Measurements from ENCODE around the gene NVL.
"Not testable (repeated sequence)": the region's sequence is repeated elsewhere in the genome, so short reads cannot be mapped to it uniquely, and the experiment has no call there.

Gene NVL

DNA sequence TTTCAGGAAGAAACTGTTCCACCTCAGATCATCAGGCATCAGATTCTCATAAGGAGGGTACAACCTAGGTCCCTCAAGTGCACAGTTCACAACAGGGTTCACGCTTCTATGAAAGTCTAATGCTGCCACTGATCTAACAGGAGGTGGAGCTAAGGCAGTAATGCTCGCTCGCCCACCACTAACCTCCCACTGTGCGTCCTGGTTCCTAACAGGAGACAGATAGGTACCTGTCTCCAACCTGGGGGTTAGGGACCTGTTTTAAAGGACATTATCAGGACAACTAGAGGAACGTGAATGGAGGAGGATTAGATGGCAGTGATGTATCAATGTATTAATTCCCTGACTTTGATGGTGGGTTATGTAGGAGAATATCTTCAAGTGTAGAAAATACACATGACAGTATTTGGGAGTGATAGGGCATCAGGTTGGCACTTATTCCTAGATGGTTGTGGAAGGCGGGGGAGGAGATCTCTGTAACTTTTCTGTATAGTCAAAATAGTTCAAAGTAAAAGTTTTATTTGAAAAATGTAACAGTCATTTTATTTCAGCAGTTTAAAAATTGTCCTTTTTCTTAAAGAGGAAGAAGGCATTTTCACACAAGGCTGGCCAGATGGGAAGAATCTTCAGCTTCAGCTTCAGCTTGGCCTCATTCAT lies 103.0 kb downstream of the NVL start:
- DNase-seq, result no peak

DNA sequence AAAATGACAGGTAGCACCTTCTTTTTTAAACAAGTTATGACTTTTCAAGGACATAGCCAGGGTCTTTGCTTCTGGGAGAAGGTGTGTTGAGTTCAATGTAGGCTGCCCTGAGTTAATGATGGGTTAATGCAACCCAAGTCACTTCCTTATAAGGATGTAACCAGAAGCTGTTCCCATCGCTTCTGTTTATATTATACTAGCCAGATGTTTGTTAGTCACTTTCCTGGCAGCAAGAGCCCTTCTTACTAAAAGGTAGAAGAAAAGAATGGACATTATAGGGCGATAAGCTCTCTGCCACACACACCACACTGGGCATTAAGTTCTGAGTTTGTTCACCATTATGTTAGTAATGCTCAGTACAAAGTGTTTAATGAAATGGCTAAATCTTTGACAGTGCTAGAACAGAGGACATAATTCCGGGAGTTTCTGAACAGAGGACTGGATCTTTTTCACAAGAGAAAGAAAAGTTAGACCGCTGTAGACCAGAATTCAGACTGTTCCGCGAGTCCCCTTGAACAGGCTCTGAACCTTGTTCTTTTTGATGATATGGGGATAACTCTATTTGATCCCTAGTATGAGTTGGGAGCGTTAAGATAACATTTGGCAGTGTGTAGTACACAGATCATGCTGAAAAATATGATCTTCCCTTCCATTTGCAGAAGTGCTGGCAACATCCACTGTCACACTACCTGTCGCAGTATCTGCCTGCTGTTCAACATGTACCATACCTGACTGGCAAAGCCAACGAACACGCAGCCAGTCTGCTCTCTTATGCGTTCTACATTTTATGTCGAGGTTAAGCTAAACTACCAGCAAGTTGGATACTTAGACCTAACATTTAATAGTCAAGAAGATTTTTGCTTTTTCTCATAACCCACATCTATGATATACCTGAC lies 105.9 kb downstream of the NVL start:
- no peak for DNase-seq

DNA sequence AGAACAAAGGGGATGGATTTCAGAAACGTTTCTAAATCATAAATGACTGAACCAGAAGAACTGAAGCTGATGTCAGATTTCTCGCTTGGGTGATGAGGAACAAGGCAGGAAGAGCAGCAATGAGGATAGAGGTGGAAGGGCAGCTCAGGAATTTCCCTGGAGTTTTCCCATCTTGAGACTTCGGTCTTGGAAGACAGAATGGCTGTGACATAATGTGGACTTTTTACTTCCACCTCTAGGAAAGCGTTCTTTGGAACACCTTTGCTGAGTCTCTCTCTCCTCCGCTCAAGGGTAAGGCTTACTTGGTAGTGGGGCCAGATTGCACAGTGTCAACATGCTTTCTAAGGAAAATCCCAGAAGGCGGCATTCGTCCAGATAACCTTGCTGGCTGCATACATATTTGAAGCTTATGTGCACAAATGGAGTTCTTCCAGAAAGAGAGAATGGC lies 110.3 kb downstream of the NVL start:
- DNase-seq, result no peak

DNA sequence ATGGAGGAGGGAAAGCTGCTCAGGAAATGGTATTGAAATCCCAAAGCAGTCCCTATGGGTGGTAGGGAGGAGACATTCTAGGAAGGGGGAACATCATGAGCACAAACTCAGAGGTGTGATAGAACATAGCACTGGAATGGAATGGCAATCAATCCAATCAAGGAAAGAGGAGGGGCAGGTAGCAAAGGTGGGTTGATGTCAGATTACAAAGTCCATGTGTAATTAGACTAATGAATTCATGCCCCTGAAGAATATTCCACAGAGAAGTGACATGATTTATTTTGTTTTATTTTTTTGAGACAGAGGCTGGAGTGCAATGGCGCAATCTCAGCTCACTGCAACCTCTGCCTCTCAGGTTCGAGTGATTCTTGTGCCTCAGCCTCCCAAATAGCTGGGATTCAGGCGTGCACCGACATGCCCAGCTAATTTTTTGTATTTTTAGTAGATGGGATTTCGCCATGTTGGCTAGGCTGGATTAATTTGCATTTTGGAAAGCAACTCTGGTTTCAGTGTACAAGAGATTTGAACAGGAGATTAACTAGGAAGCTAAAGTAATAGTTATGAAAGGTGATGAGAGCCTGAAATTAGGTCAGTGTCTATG lies 110.9 kb downstream of the NVL start:
- no peak for DNase-seq

DNA sequence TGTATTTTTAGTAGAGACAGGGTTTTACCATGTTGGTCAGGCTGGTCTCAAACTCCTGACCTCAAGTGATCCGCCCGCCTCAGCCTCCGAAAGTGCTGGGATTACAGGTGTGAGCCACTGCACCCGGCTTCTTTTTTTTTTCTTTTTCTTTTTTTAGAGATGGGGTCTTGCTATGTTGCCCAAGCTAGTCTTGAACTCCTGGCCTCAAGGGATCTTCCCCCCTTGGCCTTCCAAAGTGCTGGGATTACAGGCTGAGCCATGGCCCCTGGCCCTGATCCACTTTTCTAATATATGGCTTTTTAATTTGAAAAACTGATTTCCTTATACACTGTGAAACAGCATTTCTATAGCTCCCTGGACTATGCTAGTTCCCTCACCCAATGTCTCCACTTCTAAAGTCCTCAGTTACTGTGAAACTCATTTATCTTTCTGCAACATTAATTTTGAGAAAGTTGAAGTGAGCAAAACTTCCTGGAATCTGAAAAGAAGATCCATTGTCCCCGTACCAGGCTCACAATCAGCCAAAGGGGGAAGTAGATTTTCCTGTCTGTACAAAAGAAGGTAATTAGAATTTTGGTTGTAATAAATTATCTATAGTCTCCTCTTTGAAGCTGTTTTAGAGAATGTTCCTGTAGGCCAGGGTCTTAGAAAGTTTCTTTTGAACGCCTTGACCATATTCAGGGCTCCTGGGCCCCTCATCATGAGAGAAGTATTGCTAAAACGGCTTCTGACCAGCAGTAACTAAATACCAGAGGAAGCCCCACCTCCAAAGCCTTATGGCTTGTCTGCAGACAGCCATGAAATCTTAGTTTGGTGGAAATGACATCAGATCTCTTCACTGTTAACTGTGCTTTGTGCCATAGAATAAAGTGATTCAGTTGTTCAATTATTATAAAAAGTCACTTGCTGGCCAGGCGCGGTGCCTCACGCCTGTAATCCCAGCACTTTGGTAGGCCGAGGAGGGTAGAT lies 112.0 kb downstream of the NVL start:
- DNase-seq, result no peak

DNA sequence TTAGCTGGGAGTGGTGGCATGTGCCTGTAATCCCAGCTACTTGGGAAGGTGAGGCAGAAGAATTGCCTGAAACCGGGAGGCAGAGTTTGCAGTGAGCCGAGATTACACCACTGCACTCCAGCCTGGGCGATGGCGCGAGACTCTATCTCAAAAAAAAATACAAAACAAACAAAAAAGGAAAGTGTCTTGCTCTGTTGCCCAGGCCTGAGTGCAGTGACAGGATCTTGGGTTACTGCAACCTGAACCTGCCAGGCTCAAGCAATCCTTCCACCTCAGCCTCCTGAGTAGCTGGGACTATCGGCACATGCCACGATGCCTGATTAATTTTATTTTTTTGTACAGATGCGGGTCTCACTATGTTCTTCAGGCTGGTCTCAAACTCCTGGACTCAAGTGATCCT lies 113.6 kb downstream of the NVL start:
- no peak for DNase-seq

DNA sequence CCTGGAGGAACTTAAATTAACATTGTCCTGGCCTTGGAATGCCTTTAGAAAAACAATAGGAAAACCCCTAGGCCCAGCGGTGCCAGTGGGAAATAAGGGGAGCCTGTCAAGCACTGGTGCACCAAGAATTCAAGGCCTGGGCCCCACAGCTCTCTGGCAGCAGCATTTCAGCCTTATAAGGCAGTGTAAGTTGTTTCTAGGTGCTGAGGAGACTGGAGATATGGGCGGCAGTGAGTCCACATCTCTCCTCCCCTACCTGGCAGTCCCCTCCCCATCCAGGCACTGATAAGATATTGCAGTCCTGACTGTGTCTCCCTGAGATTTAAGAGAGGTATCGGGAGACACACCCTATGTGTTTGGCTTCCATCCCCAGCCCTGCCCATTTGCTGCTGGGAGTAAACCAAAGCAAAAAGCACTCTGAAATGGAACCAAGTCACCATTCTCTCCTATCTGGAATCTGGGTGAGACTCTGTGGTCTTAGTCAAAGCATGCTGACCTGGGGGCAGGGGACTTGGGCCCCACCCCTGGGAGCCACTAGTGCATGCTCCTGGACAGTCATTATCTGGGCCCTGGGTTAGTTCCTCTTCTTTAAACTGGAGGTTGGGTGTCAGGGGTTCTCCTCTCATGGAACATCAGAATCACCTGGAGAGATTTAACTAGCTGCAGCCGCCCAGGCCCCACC lies 116.4 kb downstream of the NVL start:
- no peak for DNase-seq

DNA sequence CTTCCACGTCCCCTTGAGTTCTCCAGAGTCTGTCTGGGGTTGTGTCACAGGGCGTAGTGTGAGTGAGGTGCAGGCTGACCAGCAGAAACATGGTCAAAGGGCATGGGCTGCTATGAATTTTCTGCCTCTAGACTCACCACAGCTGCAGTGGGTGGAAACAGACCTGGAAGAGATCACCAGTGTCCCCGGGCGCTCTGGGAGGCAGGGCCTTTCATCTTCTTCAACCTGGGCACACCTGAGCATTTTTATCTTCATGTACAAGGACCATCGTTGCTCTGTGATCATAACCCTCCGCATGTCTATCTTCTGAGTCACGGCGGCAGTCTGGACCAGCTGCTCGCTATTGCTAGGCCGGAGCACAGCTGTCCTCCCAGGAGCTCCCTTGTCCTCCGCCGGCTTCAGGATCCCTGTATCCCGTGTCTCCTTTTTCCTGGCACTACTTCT lies 117.3 kb downstream of the NVL start:
- DNase-seq, result no peak

DNA sequence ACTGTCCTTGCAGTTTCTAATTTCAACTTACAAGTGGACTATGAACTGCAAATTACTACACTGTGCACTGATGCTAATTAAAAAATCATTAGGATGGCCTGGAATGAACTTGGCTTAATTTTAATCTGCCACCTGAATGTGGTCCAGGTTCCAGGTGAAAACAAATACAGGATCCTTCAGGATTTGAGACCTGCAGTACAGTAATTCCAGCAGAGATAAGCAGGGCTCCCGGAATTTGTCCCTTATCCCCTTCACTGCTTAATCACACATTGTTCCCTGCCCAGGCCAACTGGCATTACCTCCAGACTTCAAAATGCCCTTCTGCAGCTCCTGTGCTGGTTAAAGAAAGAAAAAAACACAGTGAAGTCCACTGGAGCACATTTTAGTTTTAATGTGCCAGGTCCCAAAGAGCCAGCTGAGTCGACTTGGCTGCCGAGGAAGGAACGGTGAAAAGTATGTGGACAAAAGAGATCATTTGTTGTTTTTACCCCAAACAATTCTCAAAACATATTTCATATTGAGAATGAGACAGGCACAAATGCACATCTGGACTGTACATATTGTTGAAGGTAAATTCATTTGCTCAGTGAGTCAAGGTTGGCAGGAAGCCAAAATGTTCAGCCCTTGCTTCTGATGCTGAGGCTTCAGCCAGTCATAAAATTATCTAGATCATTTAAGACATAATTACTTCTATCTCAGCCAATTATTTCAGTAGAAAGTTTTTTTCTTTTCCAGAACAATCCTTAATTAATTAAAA lies 118.6 kb downstream of the NVL start:
- DNase-seq, result no peak

DNA sequence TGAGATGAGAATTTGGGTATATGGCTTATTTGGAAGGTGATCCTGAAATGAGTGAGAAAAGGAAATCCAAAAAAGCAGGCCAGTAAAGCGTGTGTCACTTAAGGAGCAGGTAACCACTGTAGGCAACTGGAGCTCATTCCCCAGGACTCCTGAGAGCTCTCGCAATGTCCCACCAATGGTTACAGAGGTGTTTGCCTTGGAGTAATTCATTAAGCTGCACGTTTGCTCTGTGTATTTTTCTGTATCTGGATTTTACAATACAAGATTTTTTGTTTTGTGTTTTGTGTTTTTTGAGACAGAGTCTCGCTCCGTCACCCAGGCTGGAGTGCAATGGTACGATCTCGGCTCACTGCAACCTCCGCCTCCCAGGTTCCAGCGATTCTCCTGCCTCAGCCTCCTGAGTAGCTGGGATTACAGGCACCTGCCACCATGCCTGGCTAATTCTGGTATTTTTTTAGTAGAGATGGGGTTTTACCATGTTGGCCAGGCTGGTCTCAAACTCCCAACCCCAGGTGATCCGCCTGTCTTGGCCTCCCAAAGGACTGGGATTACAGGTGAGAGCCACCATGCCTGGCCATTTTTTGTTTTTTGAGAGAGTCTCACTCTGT lies 123.9 kb downstream of the NVL start:
- DNase-seq, result not testable (repeated sequence)

DNA sequence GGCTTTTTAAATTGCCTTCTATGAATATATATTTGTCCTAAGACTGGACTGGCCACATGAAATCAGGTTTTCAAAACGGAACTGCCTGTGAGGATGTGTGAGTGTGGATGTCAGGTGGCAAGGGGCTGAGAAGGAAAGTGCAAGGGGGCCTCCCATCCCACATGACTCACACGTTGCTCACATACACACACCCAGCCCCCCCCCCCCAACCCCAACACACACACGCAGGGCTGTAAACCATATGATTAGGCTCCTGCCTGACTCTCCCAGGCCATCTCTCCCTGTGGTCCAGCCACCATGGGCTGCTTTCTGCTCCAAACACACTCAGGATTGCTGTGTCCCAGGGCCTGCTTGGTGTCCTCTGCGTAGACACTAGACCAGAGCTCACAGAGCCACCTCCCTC lies 124.5 kb downstream of the NVL start:
- peak; percentile 18 to 37 for DNase-seq

DNA sequence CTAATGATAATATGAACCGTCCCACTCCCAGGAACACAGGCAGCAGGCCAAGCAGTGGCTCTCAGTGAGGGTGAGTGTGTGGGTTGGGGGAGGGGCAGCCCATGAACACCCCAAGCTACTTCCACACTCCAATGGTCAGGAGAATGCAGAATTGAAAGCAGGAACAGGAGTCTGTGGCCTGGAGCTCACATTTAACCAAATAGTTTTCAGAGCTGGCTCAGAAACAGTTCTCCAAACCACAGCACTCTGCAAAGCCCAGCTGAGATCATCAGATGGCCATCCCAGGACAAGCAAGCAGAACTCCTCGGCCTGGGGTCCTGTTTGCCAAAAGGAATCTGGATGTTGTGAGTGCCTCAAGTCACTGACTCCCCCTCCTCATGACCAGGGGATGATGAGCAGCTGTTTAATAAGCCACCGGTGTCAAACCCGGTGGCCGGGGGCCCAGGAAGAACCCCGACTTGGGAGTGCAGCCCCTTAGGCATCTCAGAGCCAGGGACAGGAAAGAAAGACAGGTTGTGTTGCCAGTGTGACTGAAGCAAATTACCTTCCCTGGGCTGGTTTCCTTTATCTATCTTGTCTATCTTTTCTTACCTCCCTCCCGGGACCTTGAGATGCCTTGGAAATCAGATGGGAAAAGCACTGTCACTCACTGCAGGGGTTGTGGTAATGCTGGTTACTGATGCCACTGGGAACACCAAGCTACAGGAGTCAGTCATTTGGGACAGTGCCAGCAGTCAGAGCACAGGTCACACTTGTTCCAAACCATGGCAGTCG lies 126.5 kb downstream of the NVL start:
- DNase-seq, result no peak

DNA sequence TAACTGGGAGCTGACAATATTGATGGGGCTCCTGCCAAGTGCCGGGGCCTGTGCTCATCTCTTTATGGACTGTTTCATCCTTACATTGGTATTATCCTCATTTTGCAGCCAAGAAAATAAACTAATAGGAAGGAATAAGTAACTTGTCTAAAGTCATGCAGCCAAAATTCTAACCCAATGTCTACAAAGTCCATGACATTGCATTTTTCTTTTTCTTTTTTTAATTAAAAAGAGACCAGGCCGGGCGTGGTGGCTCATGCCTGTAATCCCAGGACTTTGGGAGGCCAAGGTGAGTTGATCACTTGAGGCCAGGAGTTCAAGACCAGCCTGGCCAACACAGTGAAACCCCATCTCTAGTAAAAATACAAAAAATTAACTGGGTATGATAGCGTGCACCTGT lies 128.1 kb downstream of the NVL start:
- no peak for DNase-seq

DNA sequence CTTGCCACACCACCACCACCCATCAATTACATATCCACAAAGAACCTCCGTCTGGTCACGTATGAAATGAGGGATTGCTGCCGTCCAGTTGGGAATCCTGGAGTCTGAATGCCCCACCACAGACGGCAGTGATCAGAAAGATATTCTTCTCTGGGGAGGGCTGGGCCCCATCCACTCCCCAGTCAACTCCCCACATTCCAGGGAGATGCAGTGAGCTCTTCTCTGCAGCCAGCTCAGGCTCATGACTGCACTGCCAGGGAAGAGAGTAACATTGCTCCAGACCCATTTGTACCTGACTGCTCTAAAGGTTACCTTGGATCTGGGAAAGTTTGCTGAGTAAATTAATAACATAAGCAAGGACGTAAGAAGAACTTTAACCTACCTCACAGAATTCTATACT lies 128.6 kb downstream of the NVL start:
- DNase-seq, result no peak

DNA sequence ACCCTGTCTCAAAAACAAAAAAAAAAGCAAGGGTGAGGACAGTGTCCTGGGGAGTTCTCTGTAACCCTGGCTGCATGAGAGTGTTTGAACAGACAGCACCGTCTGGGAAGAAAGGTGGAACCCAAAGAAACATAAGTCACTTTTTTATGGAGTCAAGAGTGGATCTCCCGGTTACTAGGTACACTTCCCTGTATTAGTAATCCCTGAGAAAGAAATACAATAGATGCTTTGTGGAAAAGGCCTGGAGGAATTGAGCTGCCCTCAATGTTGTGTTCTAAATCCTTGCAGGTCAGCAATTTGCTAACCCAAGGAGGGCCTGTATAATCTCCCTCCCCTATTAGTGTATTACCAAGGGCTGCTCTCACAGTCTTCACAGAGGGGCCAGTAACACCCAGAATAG lies 130.3 kb downstream of the NVL start:
- no peak for DNase-seq

DNA sequence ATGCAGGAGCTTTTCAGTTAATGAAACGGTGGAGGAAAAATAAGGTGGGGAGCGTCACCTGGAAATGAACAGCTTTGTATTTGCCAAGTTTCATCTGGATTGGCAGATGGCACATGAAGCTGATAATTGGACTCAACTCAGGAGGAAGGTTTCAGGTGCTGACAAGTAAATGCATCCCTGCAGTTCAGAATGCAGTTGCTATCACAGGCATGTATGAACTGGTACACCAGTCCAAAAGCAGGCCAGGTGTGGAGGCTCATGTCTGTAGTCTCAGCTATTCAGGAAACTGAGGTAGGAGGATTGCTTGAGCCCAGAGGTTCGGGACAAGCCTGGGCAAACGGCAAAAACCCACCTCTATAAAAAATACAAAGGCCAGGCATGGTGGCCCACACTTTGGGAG lies 131.4 kb downstream of the NVL start:
- no peak for DNase-seq

DNA sequence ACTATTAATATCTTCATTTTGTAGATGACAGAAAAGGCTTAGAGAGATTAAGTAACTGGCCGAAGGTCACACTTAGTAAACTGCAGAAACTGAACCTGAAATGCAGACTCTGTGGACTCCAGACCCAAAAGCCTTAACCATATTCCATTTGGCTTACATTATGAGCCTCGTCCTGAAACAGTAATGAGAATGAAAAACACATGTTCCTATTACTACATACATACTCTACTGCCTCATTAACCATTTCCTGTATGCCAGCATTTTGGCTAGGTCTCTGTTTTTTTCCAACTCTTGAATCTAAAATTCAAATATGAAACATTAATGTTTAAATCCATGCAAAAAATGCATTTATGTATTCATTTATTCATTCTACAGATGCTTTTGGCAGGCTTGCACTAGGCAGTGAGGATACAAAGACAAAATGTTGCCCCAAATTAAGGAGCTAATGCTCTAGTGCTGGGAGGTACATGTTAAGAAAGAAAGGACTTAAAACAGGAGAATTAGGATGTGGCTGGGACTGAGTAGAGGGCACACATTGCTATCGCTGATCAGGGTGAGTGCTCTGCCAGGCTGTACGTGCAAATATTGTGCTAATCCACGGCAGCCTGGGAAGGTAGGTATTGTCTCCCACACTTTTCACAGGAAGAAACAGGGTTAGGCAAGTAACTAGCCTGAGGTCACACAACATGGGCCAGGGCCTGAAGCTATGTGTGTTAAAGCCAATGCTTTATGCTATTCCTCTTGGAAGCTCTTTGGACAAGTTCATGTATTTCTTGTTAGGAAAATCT lies 133.0 kb downstream of the NVL start:
- DNase-seq, result no peak

DNA sequence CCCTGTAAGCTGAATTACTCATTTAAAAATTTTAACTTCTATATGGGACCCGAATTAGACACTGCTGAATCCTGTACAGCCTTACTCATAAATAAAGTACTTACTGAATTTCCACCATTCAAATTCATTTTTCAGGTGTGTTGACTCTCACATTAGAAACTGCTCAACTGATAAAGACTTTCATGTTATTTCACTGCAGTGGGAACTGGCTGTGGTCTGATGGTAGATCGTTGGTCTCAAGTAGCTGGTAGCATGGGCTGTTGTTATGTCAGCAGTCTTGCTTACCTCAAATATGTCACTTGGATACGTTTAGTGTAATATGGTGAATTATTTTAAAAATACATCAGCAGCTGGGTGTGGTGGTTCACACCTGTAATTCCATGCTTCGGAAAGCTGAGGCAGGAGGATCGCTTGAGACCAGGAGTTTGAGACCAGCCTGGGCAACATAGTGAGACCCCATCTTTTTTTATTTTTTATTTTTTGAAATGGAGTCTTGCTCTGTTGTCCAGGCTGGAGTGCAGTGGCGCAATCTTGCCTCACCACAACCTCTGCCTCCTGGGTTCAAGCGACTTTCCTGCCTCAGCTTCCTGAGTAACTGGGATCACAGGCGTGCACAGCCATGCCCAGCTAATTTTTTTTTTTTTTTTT lies 136.5 kb downstream of the NVL start:
- DNase-seq, result no peak
